NCI-H128 (cell line): Measurements from ENCODE around the gene SDCBP2.

ENCODE experiments used
- DNase-seq: peaks from one replicate; lab custom pipeline; 2025; ENCODE audit not compliant: unreplicated experiment; lab: John Stamatoyannopoulos, UW

SDCBP2 gene

DNA sequence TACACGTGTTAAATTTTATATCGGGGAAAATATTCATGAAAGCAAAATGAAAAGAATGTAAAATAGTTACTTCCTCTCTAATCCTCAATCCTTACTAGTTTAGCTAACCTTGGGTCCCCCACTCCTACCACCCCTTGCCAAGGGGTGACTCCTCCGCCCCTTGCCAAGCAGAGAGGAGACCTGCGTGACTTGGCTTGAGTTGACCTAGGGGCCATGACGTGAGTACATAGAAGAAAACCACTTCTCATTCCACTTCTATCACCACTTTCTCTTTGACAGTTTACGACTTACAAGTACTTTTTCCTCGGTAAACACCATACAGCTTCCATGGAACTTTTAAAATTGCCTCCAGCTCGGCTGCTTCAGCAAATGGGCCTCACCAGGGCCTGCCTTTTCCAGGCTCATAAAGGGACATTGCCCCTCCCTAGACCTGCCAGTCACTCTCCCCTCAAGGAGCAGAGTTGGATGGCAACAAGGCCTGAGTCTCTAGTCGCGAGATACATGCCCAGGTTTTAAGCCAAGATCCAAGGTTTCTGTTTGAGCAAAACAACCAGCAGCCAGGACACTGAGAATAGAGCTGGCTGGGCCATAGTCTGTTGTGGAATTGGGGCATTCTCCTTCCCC, 29.9 kb downstream of the SDCBP2 start:
- no peak for DNase-seq

DNA sequence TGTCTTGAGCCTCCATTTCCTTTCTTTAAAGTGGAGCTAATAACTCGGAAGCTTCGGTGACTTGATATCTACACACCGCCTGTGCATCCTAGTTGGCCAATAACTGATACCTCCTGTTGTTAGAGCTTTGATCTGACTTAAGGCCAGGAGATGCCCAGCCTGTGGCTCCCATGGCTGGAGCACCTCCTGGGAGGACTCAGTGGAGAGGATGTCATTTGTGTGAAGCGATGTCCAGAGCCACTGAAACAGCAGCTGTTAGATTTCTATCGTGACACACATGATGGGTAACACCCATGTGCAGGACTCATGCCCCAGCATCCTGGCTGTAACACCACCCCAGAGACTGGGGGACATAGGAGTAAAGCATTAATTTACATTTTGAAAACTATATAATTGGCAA, 30.8 kb downstream of the SDCBP2 start:
- no peak for DNase-seq

DNA sequence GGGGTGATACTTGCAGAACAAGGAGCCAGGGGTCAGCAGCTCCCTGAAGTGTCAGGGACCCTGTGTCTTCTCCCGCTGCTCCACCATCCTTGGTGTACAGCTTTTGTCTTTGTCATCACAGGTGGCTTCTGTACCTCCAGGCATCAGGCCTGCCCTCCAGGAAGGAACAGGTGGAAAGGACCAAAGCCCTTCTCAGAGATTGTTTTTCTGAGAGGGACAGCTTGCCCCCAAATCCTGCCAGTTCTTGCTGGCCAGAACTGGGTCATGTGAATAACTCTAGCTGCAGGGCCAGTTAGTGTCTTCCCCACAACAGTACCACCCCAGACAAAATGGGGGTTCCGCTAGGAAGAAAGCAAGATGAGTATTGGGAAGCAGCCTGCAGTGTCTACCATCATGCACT, 31.5 kb downstream of the SDCBP2 start:
- DNase-seq = no peak

DNA sequence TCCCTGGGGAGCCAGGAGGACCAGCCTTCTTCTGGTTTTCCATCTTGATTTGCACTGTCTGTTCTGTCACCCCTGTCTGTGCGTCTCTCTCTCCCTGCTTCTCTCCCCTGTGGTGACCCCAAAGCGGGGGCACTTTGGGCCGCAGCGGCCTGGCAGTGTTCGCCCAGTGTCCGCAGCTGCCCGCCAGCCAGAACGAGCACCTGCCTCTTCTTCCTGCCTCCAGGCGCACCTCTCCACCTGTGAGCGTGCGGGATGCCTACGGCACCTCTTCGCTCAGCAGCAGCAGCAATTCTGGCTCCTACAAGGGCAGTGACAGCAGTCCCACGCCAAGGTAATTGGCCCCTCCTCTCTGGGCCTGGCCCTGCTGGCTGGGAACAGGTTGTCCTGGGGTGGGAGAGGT, 32.0 kb downstream of the SDCBP2 start:
- no peak for DNase-seq

DNA sequence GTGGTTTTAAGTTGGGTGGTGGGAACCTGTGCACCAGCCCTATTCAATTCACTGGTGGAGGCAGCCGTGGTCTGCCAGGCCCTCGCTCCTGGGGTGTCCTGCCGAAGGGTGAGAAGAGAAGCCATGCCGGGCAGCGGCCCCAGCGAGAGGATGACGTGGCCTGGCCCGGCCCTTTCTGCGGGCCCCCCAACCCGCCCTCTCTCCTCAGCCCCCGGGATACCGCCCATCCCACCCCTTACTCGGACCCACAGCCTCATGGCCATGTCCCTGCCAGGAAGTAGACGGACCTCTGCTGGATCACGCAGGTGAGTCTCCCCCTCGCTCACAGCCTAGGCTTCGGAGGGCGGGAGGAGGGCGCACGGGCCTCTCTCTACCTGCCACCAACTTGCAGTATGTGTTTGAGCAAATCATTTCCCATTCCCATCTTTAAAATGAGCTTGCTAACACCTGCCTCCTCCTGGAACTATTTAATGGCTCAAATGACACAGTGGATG, 32.8 kb downstream of the SDCBP2 start:
- DNase-seq = no peak

DNA sequence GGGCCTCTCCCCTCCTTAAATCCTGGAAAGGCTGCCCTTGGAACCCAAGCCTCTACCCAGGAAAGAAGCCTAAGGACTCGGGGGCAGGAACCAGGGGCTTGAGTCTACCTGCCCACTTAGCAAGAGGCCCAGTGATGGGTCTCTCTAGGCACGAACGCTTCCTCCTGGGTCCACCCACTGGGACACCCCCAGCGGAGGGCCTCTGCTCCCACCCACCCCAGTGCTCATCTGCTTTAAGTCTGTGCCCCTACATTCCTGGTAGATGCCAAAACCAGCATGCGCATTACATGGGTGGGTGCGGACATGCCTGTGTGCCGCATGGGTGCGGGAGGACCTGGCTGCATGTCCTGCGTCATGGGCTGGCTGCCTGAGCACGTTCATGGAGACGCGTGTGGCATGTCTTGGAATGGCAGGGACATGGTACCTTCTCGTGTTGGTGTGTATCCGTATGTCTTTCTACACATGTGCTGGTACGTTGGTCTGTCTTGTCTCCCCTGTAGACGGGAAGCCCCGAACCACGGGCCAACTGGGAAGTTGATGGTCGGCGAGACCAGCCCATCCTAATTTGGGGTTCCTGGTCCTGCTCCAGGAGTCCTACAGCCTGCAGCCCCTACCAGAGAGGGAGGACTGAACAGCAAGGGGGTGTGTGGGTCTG, 33.5 kb downstream of the SDCBP2 start:
- no peak for DNase-seq

DNA sequence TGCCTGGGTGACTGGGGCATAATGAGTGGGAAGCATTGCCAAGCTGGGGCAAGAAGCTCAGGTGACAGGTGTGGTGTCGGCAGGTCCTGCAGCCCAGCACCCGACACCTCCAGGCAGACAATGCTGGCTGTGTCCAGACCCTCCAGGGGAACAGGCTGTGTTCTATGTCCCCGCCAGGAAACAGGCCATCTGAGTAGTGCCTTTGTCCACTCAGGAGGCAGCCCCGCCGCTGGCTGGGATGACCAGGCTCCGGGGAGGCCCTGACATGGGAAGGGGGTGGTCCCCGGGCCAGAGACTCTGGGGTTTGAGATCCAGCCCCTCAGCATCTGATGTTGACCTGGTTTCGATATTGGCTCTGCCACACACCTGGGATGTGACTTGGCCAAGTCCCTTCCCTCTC, 34.4 kb downstream of the SDCBP2 start:
- DNase-seq = no peak

DNA sequence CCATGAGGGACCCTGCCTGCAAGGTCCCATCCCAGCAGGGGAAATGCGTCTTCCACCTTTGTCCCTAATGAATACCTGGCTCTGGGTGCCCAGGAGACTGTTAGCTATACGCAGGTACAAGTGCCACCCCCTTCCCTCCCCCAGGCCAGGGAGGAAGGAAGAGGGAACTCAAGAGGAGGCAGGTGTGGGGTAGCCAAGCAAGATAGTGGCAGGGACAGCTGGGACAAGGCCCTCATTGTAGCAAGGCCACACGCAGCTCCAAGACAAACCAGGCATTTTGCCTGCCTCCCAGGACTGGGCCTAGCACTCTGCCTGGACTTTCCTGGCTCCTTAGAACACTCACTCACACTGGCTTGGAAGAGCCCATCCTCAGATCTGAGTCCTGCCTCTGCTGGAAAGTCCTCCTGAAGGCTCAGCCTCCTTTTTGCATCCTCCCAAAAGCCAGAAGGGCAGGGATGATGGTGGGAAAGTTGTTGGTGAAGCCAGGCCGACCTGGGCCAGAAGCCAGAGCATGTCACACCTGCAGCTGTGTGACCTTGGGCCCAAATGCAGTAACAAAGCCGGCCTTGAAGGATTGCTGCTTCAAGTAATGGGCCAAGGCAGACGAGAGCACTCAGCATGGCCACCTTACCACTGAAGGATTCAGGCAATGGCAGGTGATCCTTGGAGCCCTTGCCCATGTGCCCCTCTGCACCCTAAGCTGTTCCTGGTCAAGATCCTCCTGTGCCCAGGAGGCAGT, 35.1 kb downstream of the SDCBP2 start:
- no peak for DNase-seq

DNA sequence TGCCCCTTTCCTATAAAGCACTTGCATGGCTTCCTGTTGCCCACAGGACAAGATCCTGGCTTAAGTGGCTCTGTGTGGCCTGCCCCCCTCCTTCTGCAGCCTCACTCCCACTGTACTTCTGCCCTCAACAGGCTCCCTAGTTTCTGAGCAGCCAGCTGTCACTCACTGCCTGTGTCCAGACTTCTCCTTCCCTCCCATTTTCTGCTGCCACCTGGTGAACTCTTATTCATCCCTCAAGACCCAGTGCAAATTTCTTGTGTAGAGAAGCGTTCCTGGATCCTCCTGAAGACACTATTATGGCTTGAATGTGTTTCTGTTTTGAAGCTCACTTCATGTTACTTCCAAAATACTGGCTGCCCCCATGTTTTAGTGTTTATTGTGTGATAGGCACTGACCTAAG, 36.3 kb downstream of the SDCBP2 start:
- DNase-seq = no peak

DNA sequence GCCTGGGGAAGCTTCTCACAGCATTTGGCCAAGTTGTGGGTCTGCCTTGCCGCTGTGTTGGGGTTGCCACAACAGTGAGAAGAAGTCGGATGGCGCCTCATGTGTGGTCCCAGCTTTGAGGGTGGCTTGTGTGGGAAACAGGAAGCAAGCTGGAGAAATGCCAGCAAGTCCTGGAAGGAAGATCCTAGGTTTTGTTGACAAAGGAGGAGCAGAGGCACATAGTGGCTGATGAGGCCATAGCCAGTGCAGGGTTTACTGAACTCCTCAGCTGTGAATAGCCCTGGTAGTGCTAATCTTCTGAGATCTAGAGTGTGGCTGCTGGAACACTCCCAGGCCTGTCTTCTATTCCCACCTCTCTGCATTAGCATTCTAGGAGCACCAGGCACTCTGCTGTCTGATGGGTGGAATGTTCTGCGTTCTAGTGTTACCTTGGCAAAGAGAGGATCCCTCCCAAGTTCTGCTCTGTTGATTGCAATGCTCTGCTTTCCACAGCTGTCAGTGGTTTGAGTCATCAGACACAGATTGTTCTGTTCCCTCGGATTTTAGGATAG, 37.7 kb downstream of the SDCBP2 start:
- DNase-seq = no peak

DNA sequence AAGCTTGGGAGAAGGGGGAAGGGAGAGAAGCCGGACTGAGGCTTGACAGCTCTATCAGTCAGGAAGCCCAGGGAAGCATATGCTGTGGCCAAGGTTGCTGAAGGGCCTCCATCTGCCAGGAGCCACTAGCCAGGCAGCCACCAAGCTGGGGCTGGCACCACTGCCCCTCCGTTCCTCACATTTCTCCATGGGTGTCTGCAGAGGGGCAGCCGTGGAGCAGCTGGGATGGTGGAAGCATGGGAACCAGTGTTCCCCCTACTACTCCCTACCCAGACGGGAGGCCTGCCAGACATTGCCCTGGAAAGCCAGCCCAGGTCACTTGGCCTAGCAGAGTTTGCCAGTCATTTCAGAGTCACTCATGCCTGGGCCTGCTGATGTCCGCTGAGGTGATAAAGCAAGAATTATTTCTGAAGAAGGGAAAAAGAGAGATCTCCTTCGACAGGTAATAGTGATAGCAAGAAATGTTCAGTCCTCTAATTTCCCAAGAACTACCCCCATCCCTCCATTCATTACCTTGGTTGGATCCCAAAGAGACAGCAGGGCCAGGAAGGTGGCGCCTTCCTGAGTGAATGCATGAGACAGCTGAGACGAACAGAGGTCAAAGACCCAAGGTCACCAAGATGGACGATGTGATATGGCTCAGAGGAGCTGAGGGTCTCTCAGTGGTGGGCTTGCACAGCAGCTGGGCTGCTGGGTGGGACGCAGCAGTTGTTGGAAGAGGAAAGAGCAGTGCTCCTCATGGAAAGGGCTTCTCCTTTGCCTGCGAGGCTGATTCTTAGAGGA, 41.0 kb downstream of the SDCBP2 start:
- DNase-seq = no peak

DNA sequence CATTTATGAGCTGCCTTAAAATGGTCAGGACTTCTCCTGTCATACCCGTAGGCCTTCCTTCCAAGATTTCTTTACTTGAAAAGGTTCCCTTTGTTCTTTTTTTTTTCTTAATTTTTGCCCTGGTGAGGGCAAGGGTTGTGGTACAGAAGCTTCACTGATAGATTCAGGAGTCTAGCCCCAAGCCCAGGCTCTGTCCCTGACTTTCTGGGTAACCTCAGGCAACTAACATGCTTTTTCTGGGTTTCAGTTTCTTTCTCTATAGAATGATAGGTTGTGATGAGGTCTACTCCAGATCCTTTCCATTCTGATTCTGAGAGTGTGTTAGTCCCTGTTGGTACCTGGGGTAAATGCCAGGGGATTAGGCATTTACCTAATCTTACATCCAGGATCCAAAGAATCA, 41.6 kb downstream of the SDCBP2 start:
- DNase-seq = no peak

DNA sequence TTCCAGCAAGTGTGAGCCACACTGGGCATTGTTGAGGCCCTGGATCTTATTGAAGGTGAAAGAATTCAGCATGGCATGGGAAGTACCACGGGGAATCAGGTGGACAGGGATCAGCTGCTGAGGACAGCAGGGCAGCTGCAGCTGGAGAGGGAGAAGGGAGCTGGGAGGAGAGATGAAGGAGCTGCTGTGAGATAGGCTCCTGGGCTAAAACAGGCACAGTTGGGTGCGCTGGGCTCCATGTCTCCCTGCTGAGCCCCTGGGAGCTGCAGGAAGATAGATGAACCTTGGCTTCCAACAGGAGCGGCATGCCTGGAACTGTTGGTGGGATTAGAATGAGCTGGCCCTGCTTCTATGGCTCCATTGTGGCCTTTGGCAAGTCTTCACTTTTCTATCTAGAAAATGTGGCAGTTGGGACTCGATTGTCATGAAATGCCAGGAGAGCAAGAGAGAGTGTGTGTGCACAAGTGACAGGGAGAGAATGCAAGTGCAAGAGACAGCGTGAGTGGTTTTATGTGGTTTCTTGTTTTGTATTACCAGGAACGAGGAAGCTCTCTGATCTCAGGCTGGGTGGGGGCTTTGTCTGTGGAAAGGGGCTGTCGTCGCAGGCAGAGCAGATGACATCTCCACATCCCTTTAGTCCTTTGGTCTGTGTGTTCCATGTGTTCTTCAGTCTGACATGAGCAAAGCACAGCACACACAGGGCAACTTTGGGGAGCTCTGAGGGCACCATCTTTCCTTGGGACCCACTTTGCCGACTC, 42.5 kb downstream of the SDCBP2 start:
- no peak for DNase-seq

DNA sequence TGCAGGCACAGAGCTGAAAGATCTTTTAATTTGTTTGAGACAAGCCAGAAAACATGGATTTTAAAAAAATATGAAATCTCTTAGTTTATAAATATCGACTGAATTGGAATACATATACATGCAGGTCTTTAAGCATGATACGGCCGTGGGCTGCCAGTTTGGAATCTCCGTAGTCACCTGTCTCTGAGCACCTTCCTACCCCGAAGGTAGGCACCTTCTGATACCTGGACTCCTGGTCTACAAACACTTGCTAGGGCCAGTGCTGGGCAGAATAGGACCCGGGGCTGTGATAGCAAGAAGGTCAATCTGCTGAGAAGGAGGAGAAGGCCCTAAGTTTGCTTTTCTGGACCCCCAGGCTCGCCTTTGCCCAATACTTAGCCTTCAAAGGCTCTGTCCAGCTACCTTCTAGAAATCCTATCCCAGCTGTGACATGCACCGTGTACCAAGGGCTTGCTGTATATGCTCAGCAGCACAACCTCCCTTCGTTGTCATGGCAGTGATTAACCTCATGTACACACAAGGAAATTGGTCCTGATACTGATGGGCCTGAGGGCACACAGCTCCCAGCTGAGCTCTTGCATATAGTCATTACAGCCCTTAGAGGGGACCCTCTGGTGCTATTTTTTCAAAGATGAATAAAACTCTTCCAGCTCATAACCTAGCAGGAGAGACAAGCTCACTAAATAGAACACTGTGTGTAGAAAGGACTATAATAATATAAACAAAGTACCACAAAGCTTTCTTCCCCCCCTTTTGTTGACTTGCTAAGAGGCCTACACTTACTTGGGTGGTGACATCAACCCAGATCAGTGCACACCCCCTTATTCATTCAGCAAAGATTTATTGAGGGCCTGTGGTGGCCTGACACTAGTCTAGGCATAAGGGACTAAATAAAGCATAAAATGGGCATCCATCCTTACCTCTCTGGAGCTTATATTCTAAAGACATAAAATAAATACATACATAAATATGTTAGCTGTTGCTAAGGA, 45.1 kb downstream of the SDCBP2 start:
- DNase-seq = no peak

DNA sequence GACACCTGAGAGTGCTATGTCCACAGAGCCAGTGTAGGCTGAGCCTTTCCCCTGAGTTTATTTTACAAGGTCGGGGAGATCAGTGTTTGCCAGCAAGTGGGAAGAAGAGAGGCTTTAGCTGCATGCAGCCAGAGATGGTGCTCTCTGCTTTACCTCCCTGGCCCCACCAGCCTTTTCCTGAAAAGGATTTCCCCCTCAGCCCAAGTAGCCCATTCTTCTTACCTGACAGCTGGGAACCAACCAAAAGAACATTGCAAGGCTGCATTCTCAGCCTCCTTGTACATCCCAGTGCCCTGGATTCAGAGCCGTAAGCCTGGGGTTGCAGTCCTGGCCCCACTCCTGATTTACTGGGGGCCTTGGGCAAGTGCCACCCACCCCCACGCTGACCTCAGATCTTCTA, 46.0 kb downstream of the SDCBP2 start:
- no peak for DNase-seq

DNA sequence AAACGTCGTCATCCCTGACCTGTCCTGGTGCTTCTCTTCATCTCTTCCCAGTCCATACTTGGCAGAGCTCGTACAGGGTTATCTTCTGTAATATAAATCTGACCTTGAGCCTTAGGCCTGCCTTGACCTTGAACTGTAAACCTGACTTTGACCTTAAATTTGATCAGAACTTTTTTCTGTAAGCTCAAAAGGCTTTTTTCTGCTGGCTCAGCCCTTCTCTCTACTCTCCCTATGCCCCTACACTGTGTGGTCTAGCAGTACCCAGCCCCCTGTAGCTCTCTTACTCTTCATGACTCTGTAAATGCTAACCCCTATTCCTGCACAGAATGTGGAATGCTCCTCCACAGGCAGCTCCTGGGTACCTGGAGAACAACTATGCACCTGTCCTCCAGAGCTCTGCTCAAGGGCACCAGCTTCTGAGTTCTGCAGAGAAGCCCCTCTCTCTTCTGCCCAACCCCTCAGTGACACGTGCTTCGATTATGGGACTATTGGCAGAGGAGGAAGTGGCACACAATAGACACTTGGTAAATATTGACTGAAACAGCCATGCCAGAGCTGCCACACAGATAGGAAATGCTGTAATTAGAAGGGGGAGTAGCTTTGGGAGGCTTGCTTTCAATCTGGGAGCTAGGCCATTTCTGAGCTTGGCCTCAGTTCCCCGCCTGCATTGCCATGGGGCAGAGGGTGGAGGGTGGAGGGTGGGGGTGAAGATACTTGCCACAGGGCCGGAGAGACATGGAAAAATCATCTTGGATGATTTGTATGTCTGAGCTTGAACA, 47.5 kb downstream of the SDCBP2 start:
- DNase-seq = no peak

DNA sequence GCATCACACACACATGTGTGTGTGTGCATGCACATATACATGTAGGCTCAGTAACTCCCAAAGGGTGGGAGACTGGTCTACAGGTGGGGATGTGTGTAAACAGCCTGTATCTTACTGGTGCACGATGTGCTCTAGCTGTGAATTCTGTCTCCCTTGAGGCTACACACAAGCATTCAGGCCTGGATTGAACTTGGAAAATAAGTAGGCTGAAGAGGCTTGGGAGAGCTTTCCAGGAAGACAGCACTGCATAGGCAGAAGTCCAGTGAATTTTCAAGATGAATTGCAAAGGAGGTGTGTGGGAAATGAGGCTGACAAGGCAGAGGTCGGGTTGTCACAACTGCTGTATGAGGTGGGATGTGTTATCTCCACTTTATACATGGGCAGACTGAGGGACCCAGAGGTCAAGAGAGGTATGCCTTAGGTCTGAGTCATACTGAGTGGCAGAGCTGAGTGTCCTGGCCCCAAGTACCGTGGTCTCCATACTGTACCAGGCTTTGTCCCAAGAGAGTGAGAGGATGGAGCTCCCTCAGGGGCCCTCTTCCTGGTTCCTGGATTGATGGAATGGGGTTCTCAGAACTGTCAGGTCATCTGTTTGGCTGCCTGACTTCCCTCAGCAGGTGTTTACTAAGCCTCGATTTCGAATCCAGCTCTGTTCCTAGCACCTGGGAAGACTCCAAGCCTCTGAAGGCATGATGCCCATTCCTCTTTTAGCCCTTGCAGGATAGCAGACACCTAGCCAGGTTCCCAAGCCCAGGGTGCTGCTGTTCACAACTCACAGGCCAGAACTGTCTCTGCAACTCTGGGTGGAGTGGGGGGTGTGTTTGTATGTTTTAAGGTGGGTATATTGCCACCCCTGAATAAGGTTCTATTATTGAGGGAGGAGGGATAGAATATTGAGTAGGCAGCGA, 48.5 kb downstream of the SDCBP2 start:
- no peak for DNase-seq

DNA sequence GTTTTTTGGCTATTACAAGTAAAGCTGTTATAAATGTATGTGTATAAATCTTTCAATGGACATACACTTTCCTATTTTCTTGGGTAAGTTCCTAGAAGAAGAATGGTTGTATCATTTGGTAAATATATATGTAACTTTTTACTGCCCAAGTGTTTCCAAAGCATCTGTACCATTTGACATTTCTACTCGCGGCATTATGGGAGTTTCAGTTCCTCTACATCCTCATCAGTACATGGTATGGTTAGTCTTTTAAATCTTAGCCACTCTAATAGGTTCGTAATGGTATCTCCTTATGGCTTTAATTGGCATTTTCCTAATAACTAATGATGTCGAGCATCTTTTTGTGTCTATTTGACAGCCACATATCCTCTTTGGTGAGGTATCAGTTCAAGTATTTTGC, 49.9 kb downstream of the SDCBP2 start:
- DNase-seq = no peak
